HG02852 (cell line): ENCODE results near the gene PLEKHH2.

Source experiments
- ATAC-seq: cut with Tn5 transposase; IDR thresholded peaks from one replicate; pipeline ENCODE4 v1.9.1; 2021; ENCODE audit warnings: mild to moderate bottlenecking, moderate library complexity; ENCODE audit not compliant: unreplicated experiment

Gene PLEKHH2

GRCh38 chr2:43758739-43759138 lies 121.7 kb downstream of the PLEKHH2 start:
- no peak for ATAC-seq

GRCh38 chr2:43759195-43759594 lies 122.1 kb downstream of the PLEKHH2 start:
- ATAC-seq = no peak

- ATAC-seq = no peak
Observed at GRCh38 chr2:43762286-43762685, 125.2 kb downstream of the PLEKHH2 start.

GRCh38 chr2:43763091-43763490 lies 126.0 kb downstream of the PLEKHH2 start:
- no peak for ATAC-seq

- ATAC-seq = no peak
Observed at GRCh38 chr2:43764086-43764705, 127.1 kb downstream of the PLEKHH2 start.

- no peak for ATAC-seq
Observed at GRCh38 chr2:43766006-43766405, 128.9 kb downstream of the PLEKHH2 start.

DNA sequence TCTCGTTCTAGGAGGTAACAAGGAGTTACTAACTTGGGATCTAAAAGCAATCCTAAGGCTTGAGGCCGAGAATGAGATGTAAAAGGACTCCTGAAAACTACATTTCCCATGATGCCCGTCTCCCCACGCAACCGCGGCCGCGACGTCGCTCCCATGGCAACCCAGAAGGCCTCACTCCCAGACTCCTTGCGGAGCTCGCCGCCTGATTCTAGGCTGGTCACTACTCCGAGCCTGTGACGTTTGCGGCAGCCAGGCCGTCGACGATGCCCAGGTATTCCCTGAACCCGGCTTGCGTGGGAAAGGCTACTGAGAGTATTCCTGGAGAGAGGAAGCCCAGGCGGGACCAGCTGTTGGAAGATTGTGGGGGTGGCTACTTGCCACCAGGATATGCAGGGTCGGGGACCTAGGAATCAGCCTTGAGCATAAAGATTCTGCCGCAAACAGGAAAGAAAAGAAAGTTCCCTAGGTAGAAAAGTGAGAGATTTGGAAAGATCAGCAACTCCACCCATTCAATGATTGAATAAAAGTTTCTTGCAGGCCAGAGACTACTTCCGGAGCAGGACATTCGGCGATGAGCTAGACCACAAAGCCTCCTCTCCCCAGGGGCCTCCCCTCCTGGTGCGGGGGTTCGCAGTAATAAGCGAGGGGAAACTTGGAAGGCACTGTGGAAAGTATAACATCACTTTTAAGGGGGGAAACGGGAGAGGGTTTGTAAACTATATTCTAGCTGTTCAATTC lies 137.0 kb downstream of the PLEKHH2 start, which contains the start of gene DYNC2LI1:
Gene DYNC2LI1 (plus strand): TSS at position 164 of the 738 bp plus-strand sequence. CDS start 100 bp downstream, at position 264.
- ATAC-seq = peak; percentile 99

DNA sequence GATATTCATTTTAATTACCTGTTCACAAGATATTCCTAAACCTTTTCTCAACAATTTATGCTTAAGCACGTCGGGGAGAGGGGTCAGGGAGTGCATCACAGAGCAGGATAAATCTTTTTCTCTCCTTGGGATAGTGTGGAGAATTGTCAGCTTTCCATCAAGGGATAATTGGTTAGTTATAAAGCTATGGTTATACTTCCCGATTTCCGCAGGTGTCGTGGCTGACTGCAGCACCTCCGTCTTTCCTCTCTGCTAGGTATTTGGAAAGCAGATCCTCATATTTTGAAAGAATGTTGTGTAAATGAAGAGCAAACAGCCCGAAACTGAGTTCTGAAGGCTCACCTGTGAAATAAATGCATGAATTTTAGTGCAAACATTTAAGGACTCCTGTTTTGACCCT lies 137.6 kb downstream of the PLEKHH2 start:
- ATAC-seq = no peak

DNA sequence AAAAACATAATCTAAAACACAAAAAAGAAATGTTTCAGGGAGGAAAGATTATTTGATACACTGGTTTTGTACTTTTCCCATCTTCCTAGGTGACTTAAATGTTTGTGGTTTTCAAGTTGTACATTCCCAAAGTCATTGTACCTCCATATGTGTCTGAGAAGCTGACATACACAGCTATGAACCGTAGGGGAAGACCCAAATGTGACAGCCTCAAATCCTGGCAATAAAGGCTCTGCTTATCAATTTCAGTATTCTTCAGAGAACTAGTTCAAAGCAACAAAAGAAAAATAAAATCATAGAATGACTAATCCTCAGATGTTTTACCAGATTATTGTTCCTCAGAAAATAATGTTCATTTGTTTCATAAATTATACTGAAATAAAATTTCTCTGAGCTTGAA lies 139.3 kb downstream of the PLEKHH2 start:
- ATAC-seq = no peak

GRCh38 chr2:43777306-43777926 lies 140.4 kb downstream of the PLEKHH2 start:
- ATAC-seq = no peak

GRCh38 chr2:43778233-43778632 lies 141.2 kb downstream of the PLEKHH2 start:
- ATAC-seq = no peak

GRCh38 chr2:43787895-43788294 lies 150.8 kb downstream of the PLEKHH2 start:
- no peak for ATAC-seq

- ATAC-seq = no peak
Observed at GRCh38 chr2:43788646-43789045, 151.6 kb downstream of the PLEKHH2 start.

DNA sequence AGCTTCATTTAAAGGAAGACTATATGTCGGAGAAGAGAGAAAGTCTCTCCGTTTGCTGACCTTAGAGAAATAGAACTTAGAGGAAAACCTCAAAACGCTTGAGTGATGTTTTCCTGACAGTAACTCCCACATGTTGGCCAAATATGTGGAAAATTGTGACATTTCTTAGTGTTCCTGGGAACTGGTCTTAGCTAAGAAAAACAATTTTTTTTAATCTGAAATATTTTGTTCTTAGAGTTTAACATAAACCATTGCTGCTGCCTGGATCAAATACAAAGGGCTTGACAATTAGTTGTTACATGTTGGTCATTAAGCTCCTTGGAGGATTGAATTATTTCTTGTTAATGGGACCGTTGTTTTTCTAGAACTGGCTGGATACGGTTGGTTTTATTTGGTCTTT lies 153.1 kb downstream of the PLEKHH2 start:
- no peak for ATAC-seq

GRCh38 chr2:43791035-43791765 lies 154.1 kb downstream of the PLEKHH2 start:
- no peak for ATAC-seq

- no peak for ATAC-seq
Observed at GRCh38 chr2:43792653-43793052, 155.6 kb downstream of the PLEKHH2 start.

DNA sequence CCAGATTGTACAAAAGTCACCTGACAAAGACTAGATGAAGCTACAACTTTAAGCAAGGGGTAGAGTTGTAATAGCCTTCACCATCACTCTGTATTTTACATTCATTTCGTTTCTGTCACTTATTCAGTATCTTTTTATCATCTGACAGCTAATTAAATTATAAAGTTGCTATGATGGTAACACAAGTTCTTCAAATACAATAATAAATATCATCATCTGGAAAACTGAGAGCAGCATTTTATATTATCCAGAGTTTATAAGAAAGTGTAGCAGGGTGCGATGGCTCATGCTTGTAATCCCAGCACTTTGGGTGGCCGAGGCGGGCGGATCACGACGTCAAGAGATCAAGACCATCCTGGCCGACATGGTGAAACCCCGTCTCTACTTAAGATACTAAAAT lies 157.9 kb downstream of the PLEKHH2 start:
- no peak for ATAC-seq

DNA sequence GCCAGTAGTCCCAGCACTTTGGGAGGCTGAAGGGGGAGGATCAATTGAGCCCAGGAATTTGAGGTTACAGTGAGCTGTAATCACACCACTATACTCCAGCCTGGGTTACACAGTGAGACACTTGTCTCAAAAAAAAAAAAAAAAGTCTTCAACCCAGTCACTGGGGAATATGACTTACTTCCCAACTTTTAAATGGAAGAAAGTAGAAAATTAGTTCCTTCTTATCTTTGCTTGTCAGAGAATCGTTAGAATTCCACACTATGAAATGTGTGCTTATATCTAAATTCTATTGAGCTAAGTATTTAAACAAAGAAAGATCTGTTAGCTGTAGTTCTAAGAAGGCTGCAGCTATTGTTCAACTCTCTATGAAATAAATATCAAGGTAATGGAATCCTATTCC lies 159.1 kb downstream of the PLEKHH2 start:
- ATAC-seq = no peak

DNA sequence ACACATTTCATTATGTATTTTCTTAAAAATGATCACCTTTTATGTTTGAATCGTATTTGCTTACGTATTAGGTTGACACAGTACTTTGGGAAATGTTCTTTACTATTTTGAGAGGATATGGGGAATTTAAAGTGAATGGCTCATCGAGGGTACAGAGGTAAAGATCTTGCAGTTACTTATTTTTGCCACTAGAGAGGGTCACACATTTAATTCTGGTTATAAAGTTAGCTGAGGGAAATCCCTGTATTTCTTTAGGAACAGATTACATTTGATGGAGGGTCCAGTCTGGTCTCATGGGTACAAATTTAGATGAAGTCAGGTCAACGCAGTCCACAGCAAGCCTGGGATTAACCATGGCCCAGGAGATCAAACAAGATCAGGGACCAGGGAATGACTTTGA lies 161.2 kb downstream of the PLEKHH2 start:
- ATAC-seq = no peak

DNA sequence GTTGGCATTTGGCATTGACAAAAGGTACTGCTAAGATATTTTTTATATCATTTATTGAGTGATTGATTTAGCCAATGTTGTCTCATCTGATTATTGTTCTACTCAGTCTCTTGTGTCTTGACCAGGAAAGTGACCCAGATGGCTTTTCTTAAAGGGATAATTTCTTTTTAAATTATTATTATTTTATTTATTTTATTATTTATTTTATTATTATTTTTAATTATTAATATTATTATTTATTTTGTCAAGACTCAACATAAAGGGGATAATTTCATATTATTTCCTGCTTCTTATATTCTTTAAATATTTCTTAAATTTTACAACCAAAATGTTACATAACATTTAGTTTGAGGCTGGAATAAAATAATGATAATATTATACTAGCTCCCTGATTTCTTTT lies 163.8 kb downstream of the PLEKHH2 start:
- ATAC-seq = no peak

- no peak for ATAC-seq
Observed at GRCh38 chr2:43802135-43802534, 165.1 kb downstream of the PLEKHH2 start.
